HepG2 (cell line): ENCODE data around the gene RXYLT1. TPM values are rescaled to one million over a fixed set of nuclear protein-coding genes. Genes with fewer than 3 reads are reported as not detected.
A peak's percentile ranks its signal among the peaks of the same experiment; 100 is the strongest.

Source experiments
- GPN1 ChIP-seq: sonication (generic); formaldehyde crosslinking; IDR thresholded peaks from 2 replicates; pipeline ENCODE4 v1.5.1; 2020; ENCODE audit warnings: missing genetic modification reagents, borderline replicate concordance
- HHEX ChIP-seq: IDR thresholded peaks from 2 replicates; pipeline ENCODE4 v1.6.1; 2016; ENCODE audit warnings: control low read depth
- HNF4A ChIP-seq: sonication (generic); formaldehyde crosslinking; IDR thresholded peaks from 2 replicates; pipeline ENCODE4 v1.4.0; 2020; ENCODE audit warnings: missing genetic modification reagents
- REL ChIP-seq: sonication (generic); formaldehyde crosslinking; conservative IDR thresholded peaks from 2 replicates; pipeline ENCODE4 v1.8.0; 2022; ENCODE audit warnings: mild to moderate bottlenecking, missing genetic modification reagents, moderate library complexity
- SOX13 ChIP-seq, 3 experiments: fragments of 450-650 bp in 1 of 3; sonication (generic) in 1 of 3; formaldehyde crosslinking in 1 of 3; IDR thresholded peaks in 2 of 3; conservative IDR thresholded peaks in 1 of 3; 2 replicates each; pipeline versions ENCODE4 v1.5.0 to v1.6.1; 2016 to 2020; ENCODE audit warnings: antibody characterized with exemption in 1 of 3, mild to moderate bottlenecking in 1 of 3, missing compliant biosample characterization in 1 of 3, missing genetic modification reagents in 1 of 3, moderate library complexity in 1 of 3
- SOX5 ChIP-seq: IDR thresholded peaks from 2 replicates; pipeline ENCODE4 v1.6.1; 2016; ENCODE audit warnings: borderline replicate concordance
- ZMYM3 ChIP-seq: sonication (generic); formaldehyde crosslinking; IDR thresholded peaks from 2 replicates; pipeline ENCODE4 v1.5.1; 2020; ENCODE audit warnings: mild to moderate bottlenecking, missing genetic modification reagents
- ZNF205 ChIP-seq: IDR thresholded peaks from 2 replicates; pipeline ENCODE4 v1.6.1; 2018; ENCODE audit warnings: missing biosample characterization, missing genetic modification reagents
- ZNF225 ChIP-seq: sonication (generic); formaldehyde crosslinking; IDR thresholded peaks from 2 replicates; pipeline ENCODE4 v1.4.0; 2020; ENCODE audit warnings: mild to moderate bottlenecking, missing genetic modification reagents
- ZNF30 ChIP-seq: sonication (generic); formaldehyde crosslinking; IDR thresholded peaks from 2 replicates; pipeline ENCODE4 v1.5.0; 2020; ENCODE audit warnings: mild to moderate bottlenecking, missing genetic modification reagents
- polyA plus RNA-seq, 8 experiments: library from polyadenylated mRNA; depleted of rRNA in 3 of 8; stranded (reverse) in 7 of 8; unstranded in 1 of 8; fragments of >200 nt; fragmentation: Illumina TruSeq in 4 of 8; extraction: Trizol in 4 of 8; gene quantifications; 2 replicates each; pipeline versions ENCODE4 v1.2.1 to v1.2.3, GENCODE V29; 2011 to 2016; ENCODE audit warnings: low read depth in 4 of 8, missing spikeins in 1 of 8, mixed read lengths in 1 of 8; ENCODE audit not compliant: insufficient read depth in 1 of 8
- total RNA-seq, 5 experiments: library from RNA; depleted of rRNA; stranded (reverse); fragments of >200 nt; fragmentation: Illumina TruSeq; extraction: Trizol; gene quantifications; 2 replicates each; pipeline ENCODE4 v1.2.3, GENCODE V29; 2016; ENCODE audit warnings: low read depth in 1 of 5
- TF ChIP-seq, protein P1 (sequence below): IDR thresholded peaks from 2 replicates; pipeline ENCODE4 v1.6.1; 2016; ENCODE audit warnings: control low read depth
- TF ChIP-seq, protein P2 (sequence below): IDR thresholded peaks from 2 replicates; pipeline ENCODE4 v1.4.0; 2020; ENCODE audit warnings: mild to moderate bottlenecking, missing genetic modification reagents
- TF ChIP-seq, protein P3 (sequence below): sonication (generic); formaldehyde crosslinking; IDR thresholded peaks from 2 replicates; pipeline ENCODE4 v1.5.0; 2020; ENCODE audit warnings: mild to moderate bottlenecking, missing genetic modification reagents
- TF ChIP-seq, protein P4 (sequence below): sonication (generic); formaldehyde crosslinking; IDR thresholded peaks from 2 replicates; pipeline ENCODE4 v1.5.1; 2020; ENCODE audit warnings: mild to moderate bottlenecking, missing genetic modification reagents, borderline replicate concordance

Gene RXYLT1
- total and polyA plus RNA-seq, 2 of the 13 experiments (the other 11 are each of a cell fraction or from before 2014, with no cell fraction given): 8.3 to 15.5 TPM

DNA sequence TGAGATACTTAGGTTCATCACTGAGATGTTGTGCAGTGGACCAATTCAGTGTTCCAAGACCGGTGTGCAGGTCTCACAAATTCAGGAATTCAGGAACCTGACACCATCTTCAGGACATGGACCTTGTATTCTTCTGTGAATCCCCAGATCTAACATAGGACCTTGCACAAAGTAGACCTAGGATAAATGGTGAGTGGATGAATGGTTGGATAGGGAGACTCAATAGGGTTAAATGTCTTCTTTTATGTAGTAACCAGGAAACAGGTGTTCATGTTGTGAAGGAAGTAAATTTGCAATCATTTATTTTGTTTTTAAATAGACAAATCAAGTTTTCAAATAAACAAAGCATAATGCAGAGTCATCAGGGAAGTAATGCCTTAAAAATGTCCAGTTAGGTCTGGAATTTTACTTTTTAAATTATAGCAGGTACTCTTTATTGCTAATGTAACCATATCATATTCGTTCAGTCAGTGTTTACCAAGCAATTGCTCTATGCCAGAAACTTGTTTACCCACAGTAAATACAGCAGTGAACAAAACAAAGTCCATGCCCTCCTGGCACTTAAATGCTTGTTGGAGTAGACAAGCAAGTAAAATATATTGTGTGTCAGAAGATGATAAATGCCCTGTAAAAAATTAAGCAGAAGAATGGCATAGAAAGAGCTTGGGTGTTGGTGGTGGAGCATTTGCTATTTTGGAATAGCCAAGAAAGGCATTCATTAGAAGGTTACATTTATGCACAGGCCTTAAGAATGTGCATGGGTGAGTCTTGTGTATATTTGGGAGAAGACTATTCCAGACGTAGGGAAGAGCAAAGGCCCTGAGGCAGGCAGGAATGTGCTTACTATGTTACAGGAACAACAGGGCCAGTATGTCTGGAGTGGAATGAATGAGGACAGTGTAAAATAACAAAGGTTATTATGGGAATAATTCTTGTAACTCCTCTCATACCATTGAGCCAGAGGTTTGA lies 26.3 kb downstream of the RXYLT1 start (continued):
- TF ChIP-seq, protein P1, sequence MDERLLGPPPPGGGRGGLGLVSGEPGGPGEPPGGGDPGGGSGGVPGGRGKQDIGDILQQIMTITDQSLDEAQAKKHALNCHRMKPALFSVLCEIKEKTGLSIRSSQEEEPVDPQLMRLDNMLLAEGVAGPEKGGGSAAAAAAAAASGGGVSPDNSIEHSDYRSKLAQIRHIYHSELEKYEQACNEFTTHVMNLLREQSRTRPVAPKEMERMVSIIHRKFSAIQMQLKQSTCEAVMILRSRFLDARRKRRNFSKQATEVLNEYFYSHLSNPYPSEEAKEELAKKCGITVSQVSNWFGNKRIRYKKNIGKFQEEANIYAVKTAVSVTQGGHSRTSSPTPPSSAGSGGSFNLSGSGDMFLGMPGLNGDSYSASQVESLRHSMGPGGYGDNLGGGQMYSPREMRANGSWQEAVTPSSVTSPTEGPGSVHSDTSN (CRISPR knock-in tag): peak; percentile 42; the same call in 1 of the 2 replicates
- TF ChIP-seq SOX5: peak; percentile 18; the same call in 1 of the 2 replicates
- TF ChIP-seq HHEX (CRISPR knock-in tag): 0 out of 2 replicates have a peak, but pooled peaks have one; percentile 24
- TF ChIP-seq GPN1 (CRISPR knock-in tag): no peak
- TF ChIP-seq, protein P2, sequence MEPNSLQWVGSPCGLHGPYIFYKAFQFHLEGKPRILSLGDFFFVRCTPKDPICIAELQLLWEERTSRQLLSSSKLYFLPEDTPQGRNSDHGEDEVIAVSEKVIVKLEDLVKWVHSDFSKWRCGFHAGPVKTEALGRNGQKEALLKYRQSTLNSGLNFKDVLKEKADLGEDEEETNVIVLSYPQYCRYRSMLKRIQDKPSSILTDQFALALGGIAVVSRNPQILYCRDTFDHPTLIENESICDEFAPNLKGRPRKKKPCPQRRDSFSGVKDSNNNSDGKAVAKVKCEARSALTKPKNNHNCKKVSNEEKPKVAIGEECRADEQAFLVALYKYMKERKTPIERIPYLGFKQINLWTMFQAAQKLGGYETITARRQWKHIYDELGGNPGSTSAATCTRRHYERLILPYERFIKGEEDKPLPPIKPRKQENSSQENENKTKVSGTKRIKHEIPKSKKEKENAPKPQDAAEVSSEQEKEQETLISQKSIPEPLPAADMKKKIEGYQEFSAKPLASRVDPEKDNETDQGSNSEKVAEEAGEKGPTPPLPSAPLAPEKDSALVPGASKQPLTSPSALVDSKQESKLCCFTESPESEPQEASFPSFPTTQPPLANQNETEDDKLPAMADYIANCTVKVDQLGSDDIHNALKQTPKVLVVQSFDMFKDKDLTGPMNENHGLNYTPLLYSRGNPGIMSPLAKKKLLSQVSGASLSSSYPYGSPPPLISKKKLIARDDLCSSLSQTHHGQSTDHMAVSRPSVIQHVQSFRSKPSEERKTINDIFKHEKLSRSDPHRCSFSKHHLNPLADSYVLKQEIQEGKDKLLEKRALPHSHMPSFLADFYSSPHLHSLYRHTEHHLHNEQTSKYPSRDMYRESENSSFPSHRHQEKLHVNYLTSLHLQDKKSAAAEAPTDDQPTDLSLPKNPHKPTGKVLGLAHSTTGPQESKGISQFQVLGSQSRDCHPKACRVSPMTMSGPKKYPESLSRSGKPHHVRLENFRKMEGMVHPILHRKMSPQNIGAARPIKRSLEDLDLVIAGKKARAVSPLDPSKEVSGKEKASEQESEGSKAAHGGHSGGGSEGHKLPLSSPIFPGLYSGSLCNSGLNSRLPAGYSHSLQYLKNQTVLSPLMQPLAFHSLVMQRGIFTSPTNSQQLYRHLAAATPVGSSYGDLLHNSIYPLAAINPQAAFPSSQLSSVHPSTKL: peak; percentile 71
- TF ChIP-seq ZMYM3 (CRISPR knock-in tag): 0 out of 2 replicates have a peak, but pooled peaks have one; percentile 34
- no peak for TF ChIP-seq SOX13 (IDR thresholded peaks at IDR 0.05)
- TF ChIP-seq SOX13 (CRISPR knock-in tag; conservative IDR thresholded peaks at IDR 0.05 in 1 of 2, IDR thresholded peaks at IDR 0.05 in 1 of 2): peak in 1 of 2 experiments; percentile 51; a peak in 1 of 4 replicates
- peak; percentile 32; the same call in 1 of the 2 replicates for TF ChIP-seq HNF4A (CRISPR knock-in tag)
- TF ChIP-seq ZNF30 (CRISPR knock-in tag): no peak
- TF ChIP-seq, protein P3, sequence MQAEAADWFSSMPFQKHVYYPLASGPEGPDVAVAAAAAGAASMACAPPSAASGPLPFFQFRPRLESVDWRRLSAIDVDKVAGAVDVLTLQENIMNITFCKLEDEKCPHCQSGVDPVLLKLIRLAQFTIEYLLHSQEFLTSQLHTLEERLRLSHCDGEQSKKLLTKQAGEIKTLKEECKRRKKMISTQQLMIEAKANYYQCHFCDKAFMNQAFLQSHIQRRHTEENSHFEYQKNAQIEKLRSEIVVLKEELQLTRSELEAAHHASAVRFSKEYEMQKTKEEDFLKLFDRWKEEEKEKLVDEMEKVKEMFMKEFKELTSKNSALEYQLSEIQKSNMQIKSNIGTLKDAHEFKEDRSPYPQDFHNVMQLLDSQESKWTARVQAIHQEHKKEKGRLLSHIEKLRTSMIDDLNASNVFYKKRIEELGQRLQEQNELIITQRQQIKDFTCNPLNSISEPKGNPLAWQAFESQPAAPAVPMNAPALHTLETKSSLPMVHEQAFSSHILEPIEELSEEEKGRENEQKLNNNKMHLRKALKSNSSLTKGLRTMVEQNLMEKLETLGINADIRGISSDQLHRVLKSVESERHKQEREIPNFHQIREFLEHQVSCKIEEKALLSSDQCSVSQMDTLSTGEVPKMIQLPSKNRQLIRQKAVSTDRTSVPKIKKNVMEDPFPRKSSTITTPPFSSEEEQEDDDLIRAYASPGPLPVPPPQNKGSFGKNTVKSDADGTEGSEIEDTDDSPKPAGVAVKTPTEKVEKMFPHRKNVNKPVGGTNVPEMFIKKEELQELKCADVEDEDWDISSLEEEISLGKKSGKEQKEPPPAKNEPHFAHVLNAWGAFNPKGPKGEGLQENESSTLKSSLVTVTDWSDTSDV (CRISPR knock-in tag): no peak
- TF ChIP-seq ZNF225: no peak
- no peak for TF ChIP-seq REL (CRISPR knock-in tag)
- TF ChIP-seq ZNF205: no peak
- TF ChIP-seq, protein P4, sequence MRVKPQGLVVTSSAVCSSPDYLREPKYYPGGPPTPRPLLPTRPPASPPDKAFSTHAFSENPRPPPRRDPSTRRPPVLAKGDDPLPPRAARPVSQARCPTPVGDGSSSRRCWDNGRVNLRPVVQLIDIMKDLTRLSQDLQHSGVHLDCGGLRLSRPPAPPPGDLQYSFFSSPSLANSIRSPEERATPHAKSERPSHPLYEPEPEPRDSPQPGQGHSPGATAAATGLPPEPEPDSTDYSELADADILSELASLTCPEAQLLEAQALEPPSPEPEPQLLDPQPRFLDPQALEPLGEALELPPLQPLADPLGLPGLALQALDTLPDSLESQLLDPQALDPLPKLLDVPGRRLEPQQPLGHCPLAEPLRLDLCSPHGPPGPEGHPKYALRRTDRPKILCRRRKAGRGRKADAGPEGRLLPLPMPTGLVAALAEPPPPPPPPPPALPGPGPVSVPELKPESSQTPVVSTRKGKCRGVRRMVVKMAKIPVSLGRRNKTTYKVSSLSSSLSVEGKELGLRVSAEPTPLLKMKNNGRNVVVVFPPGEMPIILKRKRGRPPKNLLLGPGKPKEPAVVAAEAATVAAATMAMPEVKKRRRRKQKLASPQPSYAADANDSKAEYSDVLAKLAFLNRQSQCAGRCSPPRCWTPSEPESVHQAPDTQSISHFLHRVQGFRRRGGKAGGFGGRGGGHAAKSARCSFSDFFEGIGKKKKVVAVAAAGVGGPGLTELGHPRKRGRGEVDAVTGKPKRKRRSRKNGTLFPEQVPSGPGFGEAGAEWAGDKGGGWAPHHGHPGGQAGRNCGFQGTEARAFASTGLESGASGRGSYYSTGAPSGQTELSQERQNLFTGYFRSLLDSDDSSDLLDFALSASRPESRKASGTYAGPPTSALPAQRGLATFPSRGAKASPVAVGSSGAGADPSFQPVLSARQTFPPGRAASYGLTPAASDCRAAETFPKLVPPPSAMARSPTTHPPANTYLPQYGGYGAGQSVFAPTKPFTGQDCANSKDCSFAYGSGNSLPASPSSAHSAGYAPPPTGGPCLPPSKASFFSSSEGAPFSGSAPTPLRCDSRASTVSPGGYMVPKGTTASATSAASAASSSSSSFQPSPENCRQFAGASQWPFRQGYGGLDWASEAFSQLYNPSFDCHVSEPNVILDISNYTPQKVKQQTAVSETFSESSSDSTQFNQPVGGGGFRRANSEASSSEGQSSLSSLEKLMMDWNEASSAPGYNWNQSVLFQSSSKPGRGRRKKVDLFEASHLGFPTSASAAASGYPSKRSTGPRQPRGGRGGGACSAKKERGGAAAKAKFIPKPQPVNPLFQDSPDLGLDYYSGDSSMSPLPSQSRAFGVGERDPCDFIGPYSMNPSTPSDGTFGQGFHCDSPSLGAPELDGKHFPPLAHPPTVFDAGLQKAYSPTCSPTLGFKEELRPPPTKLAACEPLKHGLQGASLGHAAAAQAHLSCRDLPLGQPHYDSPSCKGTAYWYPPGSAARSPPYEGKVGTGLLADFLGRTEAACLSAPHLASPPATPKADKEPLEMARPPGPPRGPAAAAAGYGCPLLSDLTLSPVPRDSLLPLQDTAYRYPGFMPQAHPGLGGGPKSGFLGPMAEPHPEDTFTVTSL (CRISPR knock-in tag): peak; percentile 87; the same call in 1 of the 2 replicates
